ENCODE data around the gene DNAH12. TPM values are rescaled to one million over a fixed set of nuclear protein-coding genes. Genes with fewer than 3 reads are reported as not detected.

DNAH12 gene
- total and polyA plus RNA-seq, 2 of the 13 experiments (the other 11 are each of a cell fraction or from before 2014, with no cell fraction given): 0.11 TPM

DNA sequence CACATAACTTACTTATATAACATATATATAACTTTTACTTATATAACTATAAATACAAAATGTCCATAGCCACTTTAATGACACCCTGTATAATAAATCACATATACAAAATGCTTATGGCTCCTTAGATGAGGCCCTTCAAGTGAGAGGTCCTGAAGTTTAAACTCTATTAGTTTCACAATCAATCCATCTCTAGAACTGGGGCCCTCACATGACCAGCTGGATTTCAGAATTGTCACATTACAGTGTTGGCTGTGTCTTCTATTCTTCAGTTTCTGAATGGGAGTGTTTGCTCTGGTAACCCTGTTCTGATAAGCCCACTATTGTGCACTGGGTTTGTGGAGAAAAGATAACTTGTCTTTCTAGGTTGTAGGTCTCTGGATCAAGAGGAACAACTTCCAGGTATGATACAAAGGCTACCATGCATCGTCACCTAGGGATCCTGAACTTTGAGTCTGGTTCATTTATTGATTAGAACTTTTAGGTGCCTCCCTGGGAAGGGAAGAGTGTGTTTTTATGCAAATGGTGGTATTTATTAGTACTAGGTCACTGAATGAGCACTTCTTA, 107.9 kb downstream of the DNAH12 start (continued):
- TF ChIP-seq ISL2 (CRISPR knock-in tag; IDR thresholded peaks at IDR 0.05) (peak; percentile 58; the same call in 1 of the 2 replicates), ZNF44 (CRISPR knock-in tag; IDR thresholded peaks at IDR 0.05) (no peak), RBAK (CRISPR knock-in tag; IDR thresholded peaks at IDR 0.05) (no peak), POLR2AphosphoS2 (IDR thresholded peaks at IDR 0.05; ENCODE audit: low read depth, low read length) (no peak), NFKBIZ (CRISPR knock-in tag; IDR thresholded peaks at IDR 0.05) (no peak), ZFP1 (CRISPR knock-in tag; IDR thresholded peaks at IDR 0.05) (no peak), TFAP4 (IDR thresholded peaks at IDR 0.05; ENCODE audit: borderline replicate concordance, low read depth) (peak; percentile 38; the same call in 1 of the 2 replicates), NFAT5 (CRISPR knock-in tag; IDR thresholded peaks at IDR 0.05) (no peak), ZNF17 (CRISPR knock-in tag; IDR thresholded peaks at IDR 0.05) (no peak), FOXK2 (IDR thresholded peaks at IDR 0.05) (no peak), ZNF788 (CRISPR knock-in tag; IDR thresholded peaks at IDR 0.05; ENCODE audit: borderline replicate concordance) (no peak), HNF4A (CRISPR knock-in tag; IDR thresholded peaks at IDR 0.05) (peak; percentile 82), ZNF292 (CRISPR knock-in tag; IDR thresholded peaks at IDR 0.05; ENCODE audit: borderline replicate concordance, low read depth) (peak; percentile 39; the same call in 1 of the 2 replicates), TGIF2 (CRISPR knock-in tag; IDR thresholded peaks at IDR 0.05) (no peak), MTF1 (CRISPR knock-in tag; IDR thresholded peaks at IDR 0.05) (no peak), ZNF781 (CRISPR knock-in tag; IDR thresholded peaks at IDR 0.05; ENCODE audit: borderline replicate concordance, not compliant biosample characterization) (no peak), CEBPG (CRISPR knock-in tag; IDR thresholded peaks at IDR 0.05) (peak; percentile 48; the same call in 1 of the 2 replicates)
- TF ChIP-seq, protein P1, sequence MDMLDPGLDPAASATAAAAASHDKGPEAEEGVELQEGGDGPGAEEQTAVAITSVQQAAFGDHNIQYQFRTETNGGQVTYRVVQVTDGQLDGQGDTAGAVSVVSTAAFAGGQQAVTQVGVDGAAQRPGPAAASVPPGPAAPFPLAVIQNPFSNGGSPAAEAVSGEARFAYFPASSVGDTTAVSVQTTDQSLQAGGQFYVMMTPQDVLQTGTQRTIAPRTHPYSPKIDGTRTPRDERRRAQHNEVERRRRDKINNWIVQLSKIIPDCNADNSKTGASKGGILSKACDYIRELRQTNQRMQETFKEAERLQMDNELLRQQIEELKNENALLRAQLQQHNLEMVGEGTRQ (IDR thresholded peaks at IDR 0.05; ENCODE audit: low read depth, low read length): peak; percentile 44; the same call in 1 of the 2 replicates
- TF ChIP-seq, protein P1 (CRISPR knock-in tag; IDR thresholded peaks at IDR 0.05; ENCODE audit: borderline replicate concordance): no peak; the same call in 1 of the 2 replicates
- TF ChIP-seq, protein P2, sequence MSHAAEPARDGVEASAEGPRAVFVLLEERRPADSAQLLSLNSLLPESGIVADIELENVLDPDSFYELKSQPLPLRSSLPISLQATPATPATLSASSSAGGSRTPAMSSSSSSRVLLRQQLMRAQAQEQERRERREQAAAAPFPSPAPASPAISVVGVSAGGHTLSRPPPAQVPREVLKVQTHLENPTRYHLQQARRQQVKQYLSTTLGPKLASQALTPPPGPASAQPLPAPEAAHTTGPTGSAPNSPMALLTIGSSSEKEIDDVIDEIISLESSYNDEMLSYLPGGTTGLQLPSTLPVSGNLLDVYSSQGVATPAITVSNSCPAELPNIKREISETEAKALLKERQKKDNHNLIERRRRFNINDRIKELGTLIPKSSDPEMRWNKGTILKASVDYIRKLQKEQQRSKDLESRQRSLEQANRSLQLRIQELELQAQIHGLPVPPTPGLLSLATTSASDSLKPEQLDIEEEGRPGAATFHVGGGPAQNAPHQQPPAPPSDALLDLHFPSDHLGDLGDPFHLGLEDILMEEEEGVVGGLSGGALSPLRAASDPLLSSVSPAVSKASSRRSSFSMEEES (CRISPR knock-in tag; IDR thresholded peaks at IDR 0.05): peak; percentile 67; the same call in 1 of the 2 replicates

Data from HepG2 (cell line).